KOPT-K1 (cell line): ENCODE results near the gene MYO5A.
"Not testable (repeated sequence)": the region's sequence is repeated elsewhere in the genome, so short reads cannot be mapped to it uniquely, and the experiment has no call there.

ENCODE experiments used
- H3K27ac ChIP-seq: fragments of 200-600 bp; sonication (generic); 2 replicates; pipeline ENCODE4 v1.5.1; 2016; ENCODE audit warnings: antibody characterized with exemption, mild to moderate bottlenecking, low read depth, low read length; ENCODE audit not compliant: poor library complexity, severe bottlenecking
- H3K36me3 ChIP-seq: fragments of 200-600 bp; sonication (generic); 2 replicates; pipeline ENCODE4 v1.5.1; 2017; ENCODE audit warnings: antibody characterized with exemption, mild to moderate bottlenecking, low read length, moderate library complexity; ENCODE audit not compliant: insufficient read depth
- H3K9me3 ChIP-seq: fragments of 200-600 bp; sonication (generic); 2 replicates; pipeline ENCODE4 v1.5.1; 2017; ENCODE audit warnings: antibody characterized with exemption, low read length, mild to moderate bottlenecking; ENCODE audit not compliant: insufficient read depth, poor library complexity, severe bottlenecking

The MYO5A gene

GRCh38 chr15:52466716-52467115, 62.0 kb downstream of the MYO5A start:
- no peak overlapping the region for H3K27ac ChIP-seq
- no peaks in the 10 kb centered on the region for H3K9me3 ChIP-seq
- H3K36me3 ChIP-seq, result no peaks in the 10 kb centered on the region

DNA sequence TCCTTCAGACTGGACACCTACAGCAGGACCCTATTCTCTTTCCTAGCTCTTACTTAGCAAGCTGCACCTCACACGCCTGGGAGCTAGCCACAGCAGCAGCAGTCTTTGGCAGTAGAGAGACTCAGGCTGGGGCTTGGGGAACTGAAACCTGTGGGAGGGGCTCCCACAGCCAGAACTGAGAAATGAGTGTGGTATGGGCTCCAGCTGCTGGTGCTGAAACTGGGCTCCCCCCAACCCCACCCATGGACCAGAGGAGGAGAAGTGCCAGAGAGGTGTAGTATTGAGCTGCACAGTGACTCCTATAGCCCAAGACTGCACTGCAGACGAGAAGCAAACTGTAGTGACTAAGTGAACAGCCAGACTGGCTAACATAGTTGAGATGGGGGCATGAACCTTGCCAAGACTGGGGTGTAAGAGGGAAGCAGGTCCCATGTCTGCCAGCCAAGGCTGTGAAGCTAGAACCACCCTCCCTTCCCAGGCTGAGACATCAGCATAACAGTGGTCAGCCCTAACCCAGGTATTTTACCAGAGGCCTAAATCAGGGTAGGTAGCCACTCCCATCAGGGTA, 62.5 kb downstream of the MYO5A start:
- Histone ChIP-seq H3K36me3 (no peaks in the 10 kb centered on the region), H3K27ac (no peak overlapping the region), H3K9me3 (no peaks in the 10 kb centered on the region)

- peak overlapping the region; percentile 35 for H3K27ac ChIP-seq
- H3K9me3 ChIP-seq, result no peaks in the 10 kb centered on the region
- no peaks in the 10 kb centered on the region for H3K36me3 ChIP-seq
Measured at GRCh38 chr15:52464478-52464877, 64.2 kb downstream of the MYO5A start.

GRCh38 chr15:52464040-52464439, 64.6 kb downstream of the MYO5A start:
- no peaks in the 10 kb centered on the region for H3K9me3 ChIP-seq
- peak overlapping the region; percentile 35 for H3K27ac ChIP-seq
- H3K36me3 ChIP-seq, result no peaks in the 10 kb centered on the region

DNA sequence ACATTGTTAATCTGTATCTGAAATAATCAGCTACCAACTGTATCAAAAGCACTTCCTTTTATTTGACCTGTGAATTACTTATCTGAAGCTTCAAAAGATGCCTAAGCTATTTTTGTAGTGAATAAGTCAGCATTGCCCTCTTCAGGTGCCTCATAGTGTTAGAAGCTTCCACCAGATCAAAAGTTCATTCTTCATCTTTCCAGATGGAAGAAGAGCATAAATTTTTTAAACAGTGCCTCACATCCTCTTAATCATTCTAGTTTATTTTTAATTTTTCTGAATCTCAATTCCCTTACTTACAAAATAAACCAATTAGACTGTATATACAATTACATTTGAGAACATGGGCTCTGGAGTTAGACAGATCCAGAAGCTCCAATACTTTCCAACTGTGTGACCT, 65.0 kb downstream of the MYO5A start:
- Histone ChIP-seq H3K36me3 (no peaks in the 10 kb centered on the region), H3K27ac (peak overlapping the region; percentile 35), H3K9me3 (no peaks in the 10 kb centered on the region)

GRCh38 chr15:52462806-52463360, 65.8 kb downstream of the MYO5A start:
- no peaks in the 10 kb centered on the region for H3K36me3 ChIP-seq
- H3K27ac ChIP-seq, result no peak overlapping the region
- H3K9me3 ChIP-seq, result no peaks in the 10 kb centered on the region

DNA sequence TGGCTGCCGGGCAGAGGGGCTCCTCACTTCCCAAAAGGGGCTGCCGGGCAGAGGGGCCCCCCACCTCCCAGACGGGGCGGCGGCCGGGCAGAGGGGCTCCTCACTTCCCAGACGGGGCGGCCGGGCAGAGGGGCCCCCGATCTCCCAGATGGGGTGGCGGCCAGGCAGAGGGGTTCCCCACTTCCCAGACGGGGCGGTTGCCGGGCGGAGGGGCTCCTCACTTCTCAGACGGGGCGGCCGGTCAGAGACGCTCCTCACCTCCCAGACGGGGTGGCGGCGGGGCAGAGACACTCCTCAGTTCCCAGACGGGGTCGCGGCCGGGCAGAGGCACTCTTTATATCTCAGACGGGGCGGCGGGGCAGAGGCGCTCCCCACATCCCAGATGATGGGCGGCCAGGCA, 69.0 kb downstream of the MYO5A start:
- H3K9me3 ChIP-seq, result peaks cover 13% of the 10 kb centered on the region
- H3K36me3 ChIP-seq, H3K27ac ChIP-seq: not testable (repeated sequence)

- H3K36me3 ChIP-seq, result not testable (repeated sequence)
Measured at GRCh38 chr15:52459265-52459664, 69.4 kb downstream of the MYO5A start.

GRCh38 chr15:52448011-52448890, 80.4 kb downstream of the MYO5A start:
- no peak overlapping the region for H3K27ac ChIP-seq
- no peaks in the 10 kb centered on the region for H3K36me3 ChIP-seq
- peaks cover 8% of the 10 kb centered on the region for H3K9me3 ChIP-seq

More at GRCh38 chr15:52459265-52459664, 69.4 kb downstream of the MYO5A start:
- H3K9me3 ChIP-seq, result peaks cover 17% of the 10 kb centered on the region
- H3K27ac ChIP-seq, result not testable (repeated sequence)

GRCh38 chr15:52445954-52446353, 82.7 kb downstream of the MYO5A start:
- Histone ChIP-seq H3K9me3 (no peaks in the 10 kb centered on the region), H3K36me3 (no peaks in the 10 kb centered on the region), H3K27ac (no peak overlapping the region)

GRCh38 chr15:52445553-52445952, 83.1 kb downstream of the MYO5A start:
- Histone ChIP-seq H3K9me3 (no peaks in the 10 kb centered on the region), H3K27ac (no peak overlapping the region), H3K36me3 (no peaks in the 10 kb centered on the region)

DNA sequence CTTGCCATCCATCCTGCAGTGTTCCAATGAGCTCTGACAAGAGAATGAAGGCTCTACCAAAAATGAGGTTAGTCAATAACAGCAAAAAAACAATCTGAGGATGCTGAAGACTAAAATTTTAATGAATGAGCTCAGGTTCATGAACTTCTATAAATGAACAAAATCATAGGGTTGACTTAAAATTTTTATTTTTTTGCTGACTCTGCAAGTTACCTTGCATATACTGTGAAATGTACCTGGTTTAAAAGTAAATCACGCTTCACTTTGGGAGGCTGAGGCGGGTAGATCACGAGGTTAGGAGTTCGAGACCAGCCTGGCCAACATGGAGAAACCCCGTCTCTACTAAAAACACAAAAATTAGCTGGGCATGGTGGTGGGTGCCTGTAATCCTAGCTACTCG, 85.5 kb downstream of the MYO5A start:
- not testable (repeated sequence) for H3K27ac ChIP-seq, H3K9me3 ChIP-seq, H3K36me3 ChIP-seq

DNA sequence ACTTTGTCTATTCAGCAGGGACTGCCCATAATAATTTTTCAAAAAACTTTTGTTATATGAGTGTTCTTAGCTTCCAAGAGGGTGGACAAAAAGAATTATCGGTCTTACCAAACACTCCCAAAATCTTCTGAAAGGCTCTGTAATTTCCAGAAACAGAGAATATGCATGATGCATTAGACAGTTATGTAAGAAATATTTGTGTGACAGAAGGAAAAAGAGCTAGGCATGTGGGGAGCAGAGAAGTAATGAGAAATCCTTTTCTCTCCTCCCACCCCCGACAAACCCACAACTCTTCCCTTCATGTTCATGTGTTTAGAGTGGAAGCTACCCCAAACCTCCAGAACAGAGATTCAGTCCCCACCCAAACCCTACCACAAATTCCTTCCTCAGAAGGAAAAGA, 86.8 kb downstream of the MYO5A start:
- Histone ChIP-seq H3K27ac (no peak overlapping the region), H3K9me3 (no peaks in the 10 kb centered on the region), H3K36me3 (no peaks in the 10 kb centered on the region)

DNA sequence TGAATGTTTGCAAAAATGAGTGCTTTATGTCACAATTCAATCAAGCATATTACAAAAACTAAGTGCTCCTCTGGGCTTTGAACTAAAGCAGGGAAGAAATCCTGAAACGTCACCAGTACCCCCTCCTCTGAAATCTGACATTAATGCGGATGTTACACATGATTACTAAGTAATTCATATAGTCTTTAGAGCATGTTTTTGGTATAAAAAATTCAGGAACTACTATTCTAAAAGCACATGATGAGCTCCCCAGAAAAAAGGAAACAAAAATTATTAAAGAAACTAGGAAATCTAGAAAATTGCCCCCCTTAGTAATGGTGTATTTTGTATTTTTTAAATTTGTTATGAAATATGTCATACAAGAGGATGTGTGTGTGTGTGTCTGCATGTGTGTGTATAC, 87.7 kb downstream of the MYO5A start:
- H3K36me3 ChIP-seq, result no peaks in the 10 kb centered on the region
- H3K9me3 ChIP-seq, result no peaks in the 10 kb centered on the region
- no peak overlapping the region for H3K27ac ChIP-seq

- Histone ChIP-seq H3K9me3 (no peaks in the 10 kb centered on the region), H3K36me3 (no peaks in the 10 kb centered on the region), H3K27ac (no peak overlapping the region)
Measured at GRCh38 chr15:52440414-52440813, 88.3 kb downstream of the MYO5A start.

- Histone ChIP-seq H3K27ac (no peak overlapping the region), H3K36me3 (no peaks in the 10 kb centered on the region), H3K9me3 (no peaks in the 10 kb centered on the region)
Measured at GRCh38 chr15:52439470-52439869, 89.2 kb downstream of the MYO5A start.
